Omental fat pad (tissue), 4 donors: ENCODE results near the gene TTC17. TPM values are rescaled to one million over a fixed set of nuclear protein-coding genes. Genes with fewer than 3 reads are reported as not detected.
"Not testable (repeated sequence)": the region's sequence is repeated elsewhere in the genome, so short reads cannot be mapped to it uniquely, and the experiment has no call there.

Source experiments
- ATAC-seq: fragments of 150-250 bp; one replicate; pipeline ENCODE4 v1.9.1; 2016; ENCODE audit warnings: mild to moderate bottlenecking, moderate library complexity; ENCODE audit not compliant: low FRiP score
- DNase-seq: peaks from one replicate; pipeline ENCODE4 v3.0.0-alpha.2; 2019; ENCODE audit warnings: low spot score
- total RNA-seq, 4 donors: library from RNA; depleted of rRNA; stranded (reverse); fragments of >200 nt; gene quantifications; one replicate each; pipeline ENCODE4 v1.1.0, GENCODE V29; 2016
- TF ChIP-seq, protein P1 (sequence below), 3 donors: fragments of 450-650 bp; IDR thresholded peaks; one replicate each; pipeline ENCODE4 v1.5.1; 2016 to 2017; ENCODE audit warnings: antibody characterized with exemption in 3 of 3, mild to moderate bottlenecking in 3 of 3, moderate library complexity in 2 of 3

Gene TTC17
- total RNA-seq, 4 donors from 2014 or later, result 78.4 to 180 (median 97.9) TPM

DNA sequence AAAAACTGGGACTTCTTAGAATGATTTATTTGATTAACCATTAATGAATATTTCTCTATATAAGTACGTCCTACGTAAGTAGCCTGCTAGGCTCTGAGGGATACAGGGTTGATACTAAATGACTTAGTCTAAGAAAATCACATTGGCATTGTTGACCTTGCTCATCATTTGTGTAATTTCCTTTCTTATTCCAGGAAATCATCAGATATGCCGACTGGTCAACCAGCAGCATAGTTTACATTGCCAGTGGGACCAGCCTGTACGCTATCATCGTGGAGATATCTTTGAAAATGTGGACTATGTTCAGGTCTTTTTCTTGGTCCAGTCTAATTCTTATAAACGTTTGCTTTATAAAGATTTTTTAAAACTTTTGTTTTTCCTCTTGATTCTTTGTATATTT, 42.5 kb downstream of the TTC17 start:
- ATAC-seq (no peak), DNase-seq (no peak)
- TF ChIP-seq, protein P1, sequence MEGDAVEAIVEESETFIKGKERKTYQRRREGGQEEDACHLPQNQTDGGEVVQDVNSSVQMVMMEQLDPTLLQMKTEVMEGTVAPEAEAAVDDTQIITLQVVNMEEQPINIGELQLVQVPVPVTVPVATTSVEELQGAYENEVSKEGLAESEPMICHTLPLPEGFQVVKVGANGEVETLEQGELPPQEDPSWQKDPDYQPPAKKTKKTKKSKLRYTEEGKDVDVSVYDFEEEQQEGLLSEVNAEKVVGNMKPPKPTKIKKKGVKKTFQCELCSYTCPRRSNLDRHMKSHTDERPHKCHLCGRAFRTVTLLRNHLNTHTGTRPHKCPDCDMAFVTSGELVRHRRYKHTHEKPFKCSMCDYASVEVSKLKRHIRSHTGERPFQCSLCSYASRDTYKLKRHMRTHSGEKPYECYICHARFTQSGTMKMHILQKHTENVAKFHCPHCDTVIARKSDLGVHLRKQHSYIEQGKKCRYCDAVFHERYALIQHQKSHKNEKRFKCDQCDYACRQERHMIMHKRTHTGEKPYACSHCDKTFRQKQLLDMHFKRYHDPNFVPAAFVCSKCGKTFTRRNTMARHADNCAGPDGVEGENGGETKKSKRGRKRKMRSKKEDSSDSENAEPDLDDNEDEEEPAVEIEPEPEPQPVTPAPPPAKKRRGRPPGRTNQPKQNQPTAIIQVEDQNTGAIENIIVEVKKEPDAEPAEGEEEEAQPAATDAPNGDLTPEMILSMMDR (IDR thresholded peaks at IDR 0.05), result no peak

GRCh38 chr11:43401811-43402210, 43.1 kb downstream of the TTC17 start:
- DNase-seq, ATAC-seq: not testable (repeated sequence)

DNA sequence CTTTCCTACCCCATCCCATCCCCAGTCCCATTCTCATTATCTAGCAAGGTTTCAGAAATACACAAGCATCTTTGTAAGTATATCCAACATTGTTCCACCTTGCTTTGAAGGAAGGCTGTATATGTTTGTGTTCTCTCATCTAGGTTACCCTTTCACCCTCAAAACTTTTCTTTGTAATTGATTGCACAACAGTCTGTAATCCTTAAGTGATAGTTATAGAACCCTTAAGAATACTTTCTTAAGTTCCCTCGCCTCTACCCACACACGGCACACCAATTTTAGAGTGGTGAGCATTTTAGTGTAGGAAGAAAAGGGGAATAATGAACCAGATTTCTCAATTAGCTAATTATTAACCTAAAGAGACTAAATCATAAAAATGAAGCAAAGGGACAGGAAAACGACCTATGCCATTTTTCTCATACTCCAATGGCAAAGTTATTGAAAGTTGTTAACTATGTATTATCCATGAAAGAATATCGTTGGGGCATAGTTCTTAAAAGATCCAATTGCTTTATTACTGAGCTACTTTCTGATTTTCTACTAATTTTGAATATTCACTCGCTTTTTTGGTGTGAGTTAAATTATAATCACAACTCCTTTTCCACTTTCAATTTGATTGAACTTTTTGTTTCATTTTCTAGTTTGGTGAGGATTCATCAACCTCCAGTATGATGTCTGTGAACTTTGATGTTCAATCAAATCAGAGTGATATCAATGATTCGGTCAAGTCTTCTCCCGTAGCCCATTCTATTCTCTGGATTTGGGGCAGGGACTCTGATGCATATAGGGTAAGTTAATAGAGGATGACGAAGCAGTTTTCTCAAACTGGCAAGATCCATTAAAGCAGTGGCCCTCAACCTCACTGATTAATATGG, 44.9 kb downstream of the TTC17 start:
- ATAC-seq, result no peak
- TF ChIP-seq, protein P1 (IDR thresholded peaks at IDR 0.05), result no peak
- no peak for DNase-seq

- ATAC-seq, result no peak
- DNase-seq, result no peak
- TF ChIP-seq, protein P1 (IDR thresholded peaks at IDR 0.05), result no peak
Measured at GRCh38 chr11:43404406-43404805, 45.7 kb downstream of the TTC17 start.

- DNase-seq (no peak), ATAC-seq (no peak)
- TF ChIP-seq, protein P1 (IDR thresholded peaks at IDR 0.05), result no peak
Measured at GRCh38 chr11:43404836-43405479, 46.2 kb downstream of the TTC17 start.

DNA sequence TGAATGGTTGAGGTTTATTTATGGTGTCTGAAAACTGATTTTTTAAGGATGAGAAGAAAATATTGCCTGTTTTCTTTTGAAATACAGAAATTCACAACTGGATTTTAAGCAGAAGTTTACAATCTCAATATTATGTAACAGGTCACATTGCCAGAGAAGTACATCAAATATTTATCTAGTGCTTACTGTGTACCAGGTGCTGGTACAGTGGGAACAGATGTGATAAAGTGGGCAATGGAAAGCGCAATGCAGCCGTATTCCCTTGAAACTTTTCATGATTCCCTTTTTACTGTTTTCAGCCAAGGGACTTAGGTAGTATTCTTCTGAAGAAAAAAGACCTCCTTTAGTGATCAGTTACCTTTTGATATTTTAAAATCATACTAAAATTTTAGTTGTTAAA, 49.6 kb downstream of the TTC17 start:
- DNase-seq, result no peak
- ATAC-seq, result no peak
- TF ChIP-seq, protein P1 (IDR thresholded peaks at IDR 0.05), result no peak

DNA sequence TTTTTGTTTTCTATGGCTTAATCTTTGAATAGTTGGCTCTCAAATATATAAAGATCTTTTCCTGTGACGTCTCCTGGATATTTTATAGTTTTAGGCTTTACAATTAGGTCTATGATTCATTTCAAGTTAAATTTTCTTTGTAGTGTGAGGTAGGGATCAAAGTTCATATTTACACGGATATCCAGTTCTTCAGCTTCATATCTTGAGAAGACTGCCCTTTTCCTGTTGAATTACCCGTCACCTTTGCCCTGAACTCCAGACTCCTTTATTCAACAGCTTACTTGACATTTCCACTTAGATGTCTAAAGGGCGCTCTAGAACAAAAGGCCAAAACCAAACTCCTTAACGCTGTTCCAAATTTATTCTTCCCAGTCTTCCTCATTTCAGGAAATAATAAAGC, 51.7 kb downstream of the TTC17 start:
- no peak for DNase-seq
- TF ChIP-seq, protein P1 (IDR thresholded peaks at IDR 0.05), result no peak
- ATAC-seq, result no peak
